PC-9 (cell line): ENCODE data around the gene CDH15.

Source experiments
- EZH2 ChIP-seq: fragments of 200-600 bp; sonication (generic); IDR thresholded peaks from 2 replicates; pipeline ENCODE4 v1.8.0; 2017; ENCODE audit warnings: antibody characterized with exemption, low read depth
- TF ChIP-seq, protein P1 (sequence below): fragments of 200-600 bp; sonication (generic); conservative IDR thresholded peaks from 2 replicates; pipeline ENCODE4 v1.6.1; 2017; ENCODE audit warnings: mixed run types, antibody characterized with exemption, mild to moderate bottlenecking, moderate library complexity

DNA sequence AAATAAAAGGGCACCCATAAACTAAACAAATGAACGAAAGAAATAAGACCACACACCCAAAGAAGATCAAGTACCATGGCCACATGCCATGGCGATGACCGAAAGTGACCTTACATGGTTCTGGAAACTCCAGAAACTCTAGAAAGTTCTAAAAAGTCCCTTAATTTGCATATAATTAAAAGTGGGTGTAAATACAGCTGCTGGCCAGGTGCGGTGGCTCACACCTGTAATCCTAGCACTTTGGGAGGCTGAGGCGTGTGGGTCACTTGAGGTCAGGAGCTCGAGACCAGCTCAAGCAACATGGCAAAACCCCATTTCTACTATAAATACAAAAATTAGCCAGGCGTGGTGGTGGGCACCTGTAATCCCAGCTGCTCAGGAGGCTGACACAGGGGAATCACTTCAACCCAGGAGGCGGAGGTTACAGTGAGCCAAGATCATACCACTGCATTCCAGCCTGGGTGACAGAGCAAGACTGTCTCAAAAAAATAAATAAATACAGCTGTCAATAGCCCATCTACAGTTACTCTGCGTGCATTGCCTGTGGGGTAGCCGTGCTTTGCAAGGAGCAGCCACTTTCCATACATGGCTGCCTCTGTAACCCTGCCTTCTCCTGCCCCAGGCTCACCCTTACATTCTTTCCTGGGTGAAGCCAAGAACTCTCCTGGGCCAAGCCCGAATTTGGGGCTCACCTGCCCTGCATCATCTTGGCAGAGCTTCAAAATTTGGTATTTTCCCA, 38.8 kb downstream of the CDH15 start:
- TF ChIP-seq, protein P1, sequence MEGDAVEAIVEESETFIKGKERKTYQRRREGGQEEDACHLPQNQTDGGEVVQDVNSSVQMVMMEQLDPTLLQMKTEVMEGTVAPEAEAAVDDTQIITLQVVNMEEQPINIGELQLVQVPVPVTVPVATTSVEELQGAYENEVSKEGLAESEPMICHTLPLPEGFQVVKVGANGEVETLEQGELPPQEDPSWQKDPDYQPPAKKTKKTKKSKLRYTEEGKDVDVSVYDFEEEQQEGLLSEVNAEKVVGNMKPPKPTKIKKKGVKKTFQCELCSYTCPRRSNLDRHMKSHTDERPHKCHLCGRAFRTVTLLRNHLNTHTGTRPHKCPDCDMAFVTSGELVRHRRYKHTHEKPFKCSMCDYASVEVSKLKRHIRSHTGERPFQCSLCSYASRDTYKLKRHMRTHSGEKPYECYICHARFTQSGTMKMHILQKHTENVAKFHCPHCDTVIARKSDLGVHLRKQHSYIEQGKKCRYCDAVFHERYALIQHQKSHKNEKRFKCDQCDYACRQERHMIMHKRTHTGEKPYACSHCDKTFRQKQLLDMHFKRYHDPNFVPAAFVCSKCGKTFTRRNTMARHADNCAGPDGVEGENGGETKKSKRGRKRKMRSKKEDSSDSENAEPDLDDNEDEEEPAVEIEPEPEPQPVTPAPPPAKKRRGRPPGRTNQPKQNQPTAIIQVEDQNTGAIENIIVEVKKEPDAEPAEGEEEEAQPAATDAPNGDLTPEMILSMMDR = no peak
- TF ChIP-seq EZH2 = no peak
